ENCODE data around the gene REPIN1.

DNA sequence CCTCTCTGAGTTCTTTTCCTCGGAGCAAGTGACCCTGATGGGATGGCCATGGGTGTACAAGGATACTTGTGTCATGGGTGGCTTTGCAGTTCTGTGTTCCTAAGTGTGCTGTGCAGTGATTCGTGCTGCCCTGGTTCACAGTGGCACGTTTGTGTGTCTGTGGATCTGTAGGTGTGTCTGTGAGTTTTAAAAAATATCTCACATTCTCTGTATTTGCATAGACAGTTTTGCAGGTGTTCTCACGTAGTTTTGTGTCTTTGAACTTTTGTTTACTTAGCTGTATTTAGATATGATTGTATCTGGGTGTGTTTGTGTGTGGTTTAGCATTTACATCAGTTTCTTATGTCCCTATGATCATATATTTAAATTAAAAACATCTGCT, 14.2 kb downstream of the REPIN1 start:
- TF ChIP-seq, protein P1, sequence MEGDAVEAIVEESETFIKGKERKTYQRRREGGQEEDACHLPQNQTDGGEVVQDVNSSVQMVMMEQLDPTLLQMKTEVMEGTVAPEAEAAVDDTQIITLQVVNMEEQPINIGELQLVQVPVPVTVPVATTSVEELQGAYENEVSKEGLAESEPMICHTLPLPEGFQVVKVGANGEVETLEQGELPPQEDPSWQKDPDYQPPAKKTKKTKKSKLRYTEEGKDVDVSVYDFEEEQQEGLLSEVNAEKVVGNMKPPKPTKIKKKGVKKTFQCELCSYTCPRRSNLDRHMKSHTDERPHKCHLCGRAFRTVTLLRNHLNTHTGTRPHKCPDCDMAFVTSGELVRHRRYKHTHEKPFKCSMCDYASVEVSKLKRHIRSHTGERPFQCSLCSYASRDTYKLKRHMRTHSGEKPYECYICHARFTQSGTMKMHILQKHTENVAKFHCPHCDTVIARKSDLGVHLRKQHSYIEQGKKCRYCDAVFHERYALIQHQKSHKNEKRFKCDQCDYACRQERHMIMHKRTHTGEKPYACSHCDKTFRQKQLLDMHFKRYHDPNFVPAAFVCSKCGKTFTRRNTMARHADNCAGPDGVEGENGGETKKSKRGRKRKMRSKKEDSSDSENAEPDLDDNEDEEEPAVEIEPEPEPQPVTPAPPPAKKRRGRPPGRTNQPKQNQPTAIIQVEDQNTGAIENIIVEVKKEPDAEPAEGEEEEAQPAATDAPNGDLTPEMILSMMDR (IDR thresholded peaks at IDR 0.05), result no peak
- TF ChIP-seq POLR2A (IDR thresholded peaks at IDR 0.05), result no peak
